Measurements from ENCODE around the gene GTF3A. TPM values are rescaled to one million over a fixed set of nuclear protein-coding genes. Genes with fewer than 3 reads are reported as not detected.

Gene GTF3A
- total and polyA plus RNA-seq, 4 donors, result 66.4 to 144 (median 96.7) TPM

GRCh38 chr13:27393101-27393500 lies 31.3 kb upstream of the GTF3A start:
- no peak for TF ChIP-seq NR2F2 (IDR thresholded peaks at IDR 0.05)
- TF ChIP-seq FOXA1 (IDR thresholded peaks at IDR 0.05), result no peak
- TF ChIP-seq GABPA (IDR thresholded peaks at IDR 0.05 in 1 of 2, conservative IDR thresholded peaks at IDR 0.05 in 1 of 2), result no peak
- TF ChIP-seq RAD21 (IDR thresholded peaks at IDR 0.05), result no peak
- TF ChIP-seq CTCF (IDR thresholded peaks at IDR 0.05; ENCODE audit: low read depth, low read length, missing input control), result no peak
- TF ChIP-seq TAF1 (conservative IDR thresholded peaks at IDR 0.05), result no peak
- no peak for TF ChIP-seq REST (IDR thresholded peaks at IDR 0.05)
- TF ChIP-seq SP1 (IDR thresholded peaks at IDR 0.05), result no peak
- TF ChIP-seq MAX (IDR thresholded peaks at IDR 0.05), result no peak
- TF ChIP-seq ATF3 (IDR thresholded peaks at IDR 0.05), result no peak
- no peak for TF ChIP-seq EGR1 (IDR thresholded peaks at IDR 0.05; ENCODE audit: low read depth in 2 of 2)
- no peak for TF ChIP-seq YY1 (IDR thresholded peaks at IDR 0.05)
- no peak for TF ChIP-seq ZBTB33 (IDR thresholded peaks at IDR 0.05)
- no peak for TF ChIP-seq FOXA2 (IDR thresholded peaks at IDR 0.05)
- no peak for TF ChIP-seq HNF4A (conservative IDR thresholded peaks at IDR 0.05)
- TF ChIP-seq HNF4G (IDR thresholded peaks at IDR 0.05), result no peak
- TF ChIP-seq RXRA (IDR thresholded peaks at IDR 0.05), result no peak
- TF ChIP-seq JUND (IDR thresholded peaks at IDR 0.05), result no peak
- peaks cover 0 to 4% (median 0%) of the 10 kb centered on the region in 4 donors for H3K4me1 ChIP-seq (ENCODE audit: control insufficient read depth in 4 of 4, insufficient read depth in 4 of 4, low read length in 3 of 4)
- H3K9ac ChIP-seq (ENCODE audit: low read depth in 1 of 2, low read length in 2 of 2), result no peak overlapping the region
- H3K27ac ChIP-seq (ENCODE audit: low read depth in 1 of 2, low read length in 2 of 2), result no peak overlapping the region
- DNase-seq (ENCODE audit: low spot score), result no peak
- no peaks in the 10 kb centered on the region for H3K9me3 ChIP-seq (ENCODE audit: control insufficient read depth in 4 of 4, low read length in 3 of 4)
- no peaks in the 10 kb centered on the region for H3K36me3 ChIP-seq (ENCODE audit: control insufficient read depth in 4 of 4, insufficient read depth in 3 of 4, low read depth in 1 of 4, low read length in 3 of 4)
- WGBS, result 65% methylated on average over 4 of the region's 4 CpGs
- H3K4me3 ChIP-seq (ENCODE audit: low read depth in 1 of 3, low read length in 3 of 3), result no peak overlapping the region
- H3K27me3 ChIP-seq (ENCODE audit: control insufficient read depth in 4 of 4, insufficient read depth in 4 of 4, low read length in 3 of 4), result no peaks in the 10 kb centered on the region

All from liver (tissue), 9 donors.